Measurements from ENCODE around the gene MAD1L1.

GRCh38 chr7:2197436-2198155, 35.1 kb downstream of the MAD1L1 start:
- TF ChIP-seq, protein P1, sequence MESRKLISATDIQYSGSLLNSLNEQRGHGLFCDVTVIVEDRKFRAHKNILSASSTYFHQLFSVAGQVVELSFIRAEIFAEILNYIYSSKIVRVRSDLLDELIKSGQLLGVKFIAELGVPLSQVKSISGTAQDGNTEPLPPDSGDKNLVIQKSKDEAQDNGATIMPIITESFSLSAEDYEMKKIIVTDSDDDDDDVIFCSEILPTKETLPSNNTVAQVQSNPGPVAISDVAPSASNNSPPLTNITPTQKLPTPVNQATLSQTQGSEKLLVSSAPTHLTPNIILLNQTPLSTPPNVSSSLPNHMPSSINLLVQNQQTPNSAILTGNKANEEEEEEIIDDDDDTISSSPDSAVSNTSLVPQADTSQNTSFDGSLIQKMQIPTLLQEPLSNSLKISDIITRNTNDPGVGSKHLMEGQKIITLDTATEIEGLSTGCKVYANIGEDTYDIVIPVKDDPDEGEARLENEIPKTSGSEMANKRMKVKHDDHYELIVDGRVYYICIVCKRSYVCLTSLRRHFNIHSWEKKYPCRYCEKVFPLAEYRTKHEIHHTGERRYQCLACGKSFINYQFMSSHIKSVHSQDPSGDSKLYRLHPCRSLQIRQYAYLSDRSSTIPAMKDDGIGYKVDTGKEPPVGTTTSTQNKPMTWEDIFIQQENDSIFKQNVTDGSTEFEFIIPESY (IDR thresholded peaks at IDR 0.05): no peak
- TF ChIP-seq CTCF (IDR thresholded peaks at IDR 0.05; ENCODE audit: low read depth, low read length, missing input control) (no peak), YY1 (IDR thresholded peaks at IDR 0.05) (no peak), SP1 (IDR thresholded peaks at IDR 0.05) (no peak), REST (IDR thresholded peaks at IDR 0.05) (no peak)
